ENCODE data around the gene SARS1.
A peak's percentile ranks its signal among the peaks of the same experiment; 100 is the strongest.

- peak; percentile 16 to 63 (median 52) for TF ChIP-seq CTCF (IDR thresholded peaks at IDR 0.05)
- TF ChIP-seq POLR2A (IDR thresholded peaks at IDR 0.05), result no peak
Observed at GRCh38 chr1:109239409-109240068, 25.8 kb downstream of the SARS1 start.

All from thyroid gland (tissue), 4 donors.